HG03039 (cell line): ENCODE measurements around the gene KDM4C.
"Not testable (repeated sequence)": the region's sequence is repeated elsewhere in the genome, so short reads cannot be mapped to it uniquely, and the experiment has no call there.

ENCODE experiments used
- ATAC-seq: cut with Tn5 transposase; IDR thresholded peaks from one replicate; pipeline ENCODE4 v1.9.1; 2021; ENCODE audit warnings: mild to moderate bottlenecking, moderate library complexity; ENCODE audit not compliant: unreplicated experiment

Gene KDM4C

DNA sequence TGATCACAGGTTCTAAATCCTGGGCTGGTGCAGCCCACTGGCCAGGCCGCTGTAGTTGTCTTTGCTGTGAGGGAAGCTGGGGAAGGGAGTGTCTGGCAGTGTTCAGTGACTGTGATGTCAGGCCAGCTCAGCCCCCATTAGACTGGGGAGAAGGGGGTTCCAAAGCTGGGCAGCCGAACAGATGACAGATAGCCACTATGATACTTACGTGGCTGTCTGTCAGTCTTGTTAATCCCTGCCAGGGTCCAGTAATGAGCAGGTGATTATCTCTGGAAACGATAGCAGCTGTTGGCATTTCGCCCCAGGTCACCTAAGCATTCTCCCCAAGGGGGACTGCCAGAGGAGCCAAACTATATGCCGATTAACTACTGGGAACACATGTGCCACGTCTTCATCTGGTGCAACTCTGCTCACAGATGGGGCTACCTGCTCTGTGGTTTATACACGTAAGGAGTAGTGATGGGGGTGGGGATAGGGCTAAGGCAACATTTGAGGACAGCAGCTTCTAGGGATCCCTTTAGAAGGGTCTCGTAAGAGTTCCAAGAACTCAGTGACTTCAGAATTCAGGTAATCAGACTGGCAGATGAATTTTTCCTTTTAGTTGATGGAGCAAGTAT, 396.3 kb downstream of the KDM4C start:
- no peak for ATAC-seq

DNA sequence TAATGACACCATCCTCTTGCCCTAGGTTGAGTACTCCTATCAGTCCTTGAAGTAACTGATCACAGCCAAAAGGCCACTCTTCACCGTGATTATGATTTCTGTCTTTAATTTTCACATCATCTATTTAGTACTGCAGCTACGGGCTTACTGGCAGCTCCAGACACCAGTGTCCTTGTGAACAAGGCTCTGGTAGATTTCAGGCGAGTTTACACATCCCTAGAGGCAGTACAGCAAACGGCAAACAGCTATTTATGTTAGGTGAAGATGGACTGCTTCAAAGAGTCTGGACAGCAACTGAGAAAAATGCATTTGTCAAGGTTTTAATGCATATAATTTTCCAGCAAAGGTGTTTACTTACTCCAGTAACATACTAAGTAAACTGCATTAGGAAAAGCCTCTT, 396.9 kb downstream of the KDM4C start:
- ATAC-seq, result no peak

DNA sequence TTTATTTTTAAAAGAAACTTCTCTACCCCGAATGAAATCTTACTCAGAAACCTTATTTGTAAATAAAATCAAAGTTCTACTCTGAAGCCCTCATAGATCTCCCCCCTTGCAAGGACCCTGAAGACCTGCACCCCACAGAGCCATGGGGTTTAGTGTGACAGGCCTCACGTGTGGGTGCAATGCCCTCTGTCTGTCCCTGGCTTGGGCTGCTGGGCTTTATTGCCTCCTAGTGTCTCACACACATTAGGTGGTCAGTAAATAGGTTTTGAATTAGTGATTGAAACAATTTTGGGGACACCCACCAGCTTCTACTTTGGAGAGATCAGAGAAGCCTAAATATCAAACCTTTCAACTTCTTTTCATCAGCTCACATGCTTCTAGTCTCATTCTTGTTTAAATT, 403.7 kb downstream of the KDM4C start:
- ATAC-seq, result no peak

DNA sequence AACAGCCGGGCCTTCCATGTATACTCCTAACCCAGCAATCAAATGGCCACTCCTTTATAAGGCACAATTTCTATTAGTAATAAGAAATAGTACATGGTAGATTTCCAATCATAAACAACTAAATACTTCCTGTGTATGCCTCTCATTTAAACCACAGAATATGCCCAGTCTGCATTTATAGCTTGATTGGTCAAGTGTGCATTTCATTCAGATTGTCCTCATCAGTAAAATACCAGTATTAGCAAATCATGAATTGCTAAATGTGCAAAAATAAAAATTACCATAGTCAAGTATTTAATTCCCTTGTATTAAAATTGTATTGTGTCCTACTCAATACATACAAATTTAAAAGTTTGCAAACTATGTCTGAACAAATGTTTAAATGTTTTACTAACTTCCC, 406.2 kb downstream of the KDM4C start:
- no peak for ATAC-seq

DNA sequence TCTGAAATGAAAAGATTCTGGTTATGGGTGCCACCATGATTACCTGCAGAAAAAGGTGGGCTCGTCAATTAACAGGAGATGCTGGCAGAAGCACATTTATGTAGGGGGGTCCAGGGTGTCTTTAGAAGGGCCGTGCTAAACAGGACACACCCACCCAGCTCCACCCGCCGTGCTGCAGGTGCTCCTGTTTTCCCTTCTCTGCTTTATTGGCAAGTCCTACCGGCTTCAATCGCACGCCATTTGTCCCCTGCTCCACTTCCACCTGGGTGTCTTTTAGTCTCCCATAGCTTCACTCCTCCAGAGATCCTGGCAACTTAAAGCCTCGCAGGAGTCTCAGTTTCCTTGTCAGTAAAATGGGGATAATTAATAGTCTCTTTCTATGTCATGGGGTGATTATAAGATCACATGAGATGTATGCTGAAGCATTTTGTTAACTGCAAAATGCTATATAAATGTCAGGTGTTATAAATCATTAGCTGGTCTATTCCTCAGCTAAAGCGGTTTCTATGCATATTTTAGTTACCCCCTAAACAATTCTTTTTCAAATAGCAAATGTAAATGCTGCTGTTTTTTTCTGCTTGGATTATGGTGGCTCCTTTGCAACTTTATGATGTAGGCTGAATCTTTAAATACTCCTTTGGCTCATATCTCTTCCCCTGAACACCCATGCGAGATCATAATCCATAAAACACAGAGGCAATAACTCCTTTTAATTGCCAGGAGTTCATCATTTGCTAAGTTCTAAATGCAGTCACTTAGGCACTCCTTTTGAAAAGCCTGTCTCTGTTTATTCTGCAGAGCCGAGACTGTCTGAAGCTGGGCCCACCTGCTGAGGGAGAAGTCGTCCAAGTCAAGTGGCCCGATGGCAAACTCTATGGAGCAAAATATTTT, 406.9 kb downstream of the KDM4C start:
- no peak for ATAC-seq

DNA sequence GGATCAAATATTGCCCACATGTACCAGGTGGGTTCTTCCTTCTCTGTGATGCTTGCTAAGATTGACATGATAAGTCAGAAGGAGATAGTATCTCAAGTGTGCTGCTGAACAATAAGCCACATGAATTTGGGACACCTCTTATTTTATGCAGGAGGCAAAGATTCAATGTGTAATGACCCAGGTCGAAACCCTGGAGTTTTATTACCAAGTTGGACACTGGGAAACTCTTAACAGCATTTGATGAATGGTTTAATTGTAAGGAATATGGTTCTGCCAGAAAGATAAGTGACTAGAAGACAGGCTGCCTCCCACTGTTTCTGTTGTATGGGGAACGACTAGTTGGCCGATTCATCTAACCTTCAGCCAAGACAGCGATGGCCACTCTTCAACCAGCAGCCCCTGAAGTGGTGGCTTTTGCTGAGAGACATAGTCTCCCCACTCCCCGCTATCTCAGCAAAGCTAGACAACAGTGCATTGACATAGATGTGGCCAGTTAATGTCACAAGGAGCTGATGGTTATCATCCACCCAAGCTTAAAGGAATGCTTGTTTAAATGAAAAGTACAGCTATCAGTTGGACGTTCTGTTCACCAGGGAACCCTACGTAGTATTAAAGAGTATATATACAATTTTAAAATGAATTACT, 407.7 kb downstream of the KDM4C start:
- ATAC-seq, result no peak

DNA sequence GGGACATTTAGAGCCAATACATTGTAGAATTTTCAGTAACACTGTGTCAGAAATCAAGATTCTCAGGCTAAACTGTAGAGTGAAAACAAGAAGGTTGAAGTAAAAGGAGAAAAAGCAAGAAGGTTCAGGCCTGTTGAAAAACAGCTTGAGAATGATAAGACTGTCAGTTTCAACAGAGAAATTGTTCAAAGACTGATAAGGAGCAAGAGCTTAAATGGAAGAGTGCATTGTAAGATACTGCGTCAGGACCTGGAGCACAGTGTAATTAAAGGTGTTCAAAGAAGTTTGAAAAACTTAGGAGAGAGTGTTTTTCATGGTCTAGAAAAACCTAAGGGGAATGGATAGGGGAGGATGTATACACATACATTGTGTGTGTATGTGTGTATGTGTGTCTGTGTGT, 408.3 kb downstream of the KDM4C start:
- no peak for ATAC-seq

DNA sequence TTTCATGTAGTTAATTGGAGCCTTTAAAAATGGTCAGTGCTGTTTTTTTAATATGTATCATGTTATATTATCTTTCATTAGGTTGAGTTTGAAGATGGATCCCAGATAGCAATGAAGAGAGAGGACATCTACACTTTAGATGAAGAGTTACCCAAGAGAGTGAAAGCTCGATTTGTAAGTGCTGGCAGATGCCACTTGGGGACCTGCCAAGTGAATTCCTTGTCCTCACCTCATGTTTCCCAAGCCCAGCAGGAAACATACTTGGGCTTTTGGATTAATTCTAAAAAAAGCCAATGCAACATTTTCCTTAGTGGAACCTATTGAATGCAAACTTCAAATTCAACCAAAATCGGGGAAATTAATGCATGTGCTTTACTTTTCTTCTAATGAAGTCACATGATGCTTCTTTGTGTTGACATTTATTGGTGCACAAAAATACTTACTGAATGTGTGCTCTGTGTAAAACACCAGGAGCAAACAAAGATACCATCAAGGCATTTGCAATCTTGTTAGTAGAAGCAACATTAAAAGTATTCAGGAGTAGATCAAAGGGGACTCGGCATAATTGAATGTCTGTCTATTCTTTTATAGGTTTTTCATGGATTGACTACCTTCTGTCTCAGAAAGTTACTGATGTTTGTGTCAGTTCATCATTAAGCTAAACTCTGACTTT, 412.1 kb downstream of the KDM4C start:
- no peak for ATAC-seq

DNA sequence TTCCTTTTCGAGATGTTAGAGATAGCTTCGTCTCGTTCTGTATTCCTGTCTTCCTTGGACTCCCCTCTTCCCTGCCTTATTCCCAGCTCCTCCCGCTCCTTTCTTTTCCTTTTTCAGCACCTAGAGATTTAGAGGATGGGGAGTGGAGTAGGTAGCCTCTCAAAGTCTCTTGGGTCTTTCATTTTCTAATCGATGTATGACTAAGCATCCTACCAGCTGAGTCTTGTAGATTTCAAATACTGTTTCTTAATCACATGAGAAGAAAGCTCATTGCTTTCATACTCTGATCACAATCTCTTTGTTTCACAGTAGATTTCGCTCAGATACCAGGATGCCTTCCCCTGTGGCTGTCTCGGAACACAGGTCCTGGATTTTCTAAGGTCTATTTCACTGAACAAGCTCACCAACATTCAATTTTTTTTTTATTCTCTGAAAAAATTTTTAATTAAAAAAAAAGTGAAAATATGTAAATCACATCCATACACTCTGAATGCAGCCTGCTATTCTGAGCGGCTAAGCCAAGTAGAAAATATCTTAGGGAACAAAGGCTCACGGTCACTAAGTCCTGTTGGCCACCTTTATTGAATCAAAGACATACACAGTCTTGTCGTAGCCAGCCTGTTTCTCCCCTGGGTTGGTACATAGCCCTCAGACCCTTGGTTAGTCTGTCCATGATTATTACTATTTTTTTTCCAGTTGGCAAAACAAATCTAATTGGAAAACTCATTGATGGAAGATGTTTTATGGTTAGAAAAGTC, 413.8 kb downstream of the KDM4C start:
- ATAC-seq, result no peak

DNA sequence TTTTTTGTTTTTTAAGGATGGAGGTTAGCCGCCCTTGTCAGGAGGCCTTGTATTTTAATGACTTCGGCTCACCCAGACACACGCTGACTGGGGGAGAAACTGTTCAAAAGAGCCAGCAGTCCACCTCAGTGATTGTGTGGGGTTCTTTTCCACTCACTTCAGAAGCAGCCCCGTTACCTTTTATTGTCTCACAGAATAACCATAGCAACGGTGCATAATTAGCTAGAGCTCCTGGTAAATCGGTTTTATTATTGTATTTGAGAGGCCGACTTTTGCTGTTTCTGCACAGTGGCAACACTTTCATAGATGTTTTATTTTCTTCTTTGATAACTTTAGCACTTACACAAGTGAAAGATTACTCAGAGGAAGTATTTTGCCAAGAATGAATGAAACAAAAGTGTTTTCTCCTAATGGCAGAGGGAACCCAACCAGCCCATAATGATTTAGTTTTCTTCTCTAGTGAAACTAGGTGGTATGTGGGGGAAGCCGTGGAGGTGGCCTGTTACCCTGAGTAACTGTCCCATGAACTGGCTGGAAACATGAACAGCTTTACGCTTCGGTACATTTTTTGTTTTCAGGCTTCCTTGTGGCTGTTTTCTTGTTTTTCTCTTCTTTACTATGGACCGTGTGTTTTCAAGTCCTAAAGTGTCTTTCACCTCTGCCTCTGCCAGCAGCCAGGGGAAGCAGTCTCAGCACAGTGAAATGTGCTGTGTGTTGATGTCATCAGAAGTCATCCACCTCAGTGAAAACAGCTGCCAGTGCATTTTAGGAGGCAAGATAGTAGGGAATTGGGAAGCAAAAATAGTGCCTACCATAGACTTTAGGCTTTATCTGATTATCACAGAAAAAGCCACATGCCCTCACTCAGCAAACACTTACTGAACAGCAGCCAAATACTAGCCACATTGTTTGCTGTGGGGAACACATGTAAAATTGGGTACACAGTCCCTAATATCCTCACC, 414.7 kb downstream of the KDM4C start:
- ATAC-seq, result no peak

DNA sequence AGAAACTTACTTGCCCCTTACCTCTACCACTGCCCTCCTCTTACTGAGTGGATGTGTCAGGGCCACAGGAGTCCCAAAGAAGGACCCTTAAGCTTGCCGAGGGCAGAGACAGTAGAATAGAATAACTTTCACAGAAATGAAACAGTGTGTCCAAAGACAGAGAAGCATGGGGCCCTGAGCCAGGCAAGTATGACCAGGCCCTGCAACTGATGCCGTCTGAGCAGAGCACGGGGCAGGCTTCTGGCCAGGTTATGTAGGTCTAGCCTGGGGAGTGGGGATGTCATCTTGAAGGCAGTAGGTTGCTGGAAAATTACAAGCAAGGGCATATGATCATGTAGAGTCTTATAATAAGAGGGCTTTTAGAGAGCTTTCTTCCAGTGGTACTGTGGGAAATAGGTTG, 415.4 kb downstream of the KDM4C start:
- no peak for ATAC-seq

DNA sequence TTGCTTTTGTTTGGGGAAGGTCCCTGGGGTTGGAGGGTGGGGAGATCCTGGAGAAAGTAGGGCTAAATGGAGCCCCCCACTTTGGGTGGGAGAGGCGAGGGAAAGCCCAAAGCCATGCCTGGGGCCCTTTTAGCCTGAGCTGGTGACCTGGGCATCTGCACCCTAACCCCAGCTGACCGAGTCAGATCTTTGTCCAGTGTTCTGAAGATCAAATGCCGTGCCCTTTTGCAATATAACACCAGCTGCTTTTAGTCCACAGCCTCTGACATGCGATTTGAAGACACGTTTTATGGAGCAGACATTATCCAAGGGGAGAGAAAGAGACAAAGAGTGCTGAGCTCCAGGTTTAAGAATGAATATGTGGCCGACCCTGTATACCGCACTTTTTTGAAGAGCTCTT, 416.5 kb downstream of the KDM4C start:
- ATAC-seq, result no peak

DNA sequence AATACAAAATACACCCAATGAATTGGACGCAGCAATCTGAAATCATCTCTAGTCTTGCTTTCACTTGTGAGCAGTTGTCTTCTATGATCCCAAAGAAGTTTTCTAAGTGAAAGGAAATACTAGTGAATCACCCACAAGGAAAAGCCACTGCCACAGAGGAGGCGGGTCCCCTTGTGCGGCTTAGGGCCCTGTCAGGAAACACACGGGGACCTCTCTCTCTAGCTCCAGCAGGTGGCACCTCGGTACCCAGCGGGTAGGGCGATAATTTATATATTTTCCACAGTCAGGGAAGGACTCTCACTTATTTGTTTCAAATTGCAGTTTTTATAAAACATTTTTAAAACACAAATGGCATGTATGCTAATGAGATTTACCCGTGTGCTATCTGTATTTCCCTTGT, 417.1 kb downstream of the KDM4C start:
- ATAC-seq, result no peak

DNA sequence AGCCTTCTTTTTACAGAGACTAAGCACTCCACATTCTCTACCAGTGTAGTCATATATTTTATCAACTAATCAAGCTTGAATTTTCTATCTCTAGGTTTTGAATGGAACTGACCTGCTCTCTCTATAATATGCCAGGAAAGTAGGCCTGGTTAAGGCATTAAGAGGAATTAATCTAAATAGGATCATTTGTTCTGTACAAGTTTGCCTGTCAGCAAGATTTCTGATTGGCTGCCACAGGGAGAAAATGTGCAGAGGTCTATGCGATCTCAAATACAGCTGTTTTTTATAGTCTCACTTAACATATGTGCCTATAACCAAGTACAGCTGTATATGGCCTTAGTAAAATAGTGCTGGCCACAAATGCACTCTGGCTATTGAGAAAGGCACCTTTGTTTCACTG, 418.8 kb downstream of the KDM4C start:
- ATAC-seq, result no peak

DNA sequence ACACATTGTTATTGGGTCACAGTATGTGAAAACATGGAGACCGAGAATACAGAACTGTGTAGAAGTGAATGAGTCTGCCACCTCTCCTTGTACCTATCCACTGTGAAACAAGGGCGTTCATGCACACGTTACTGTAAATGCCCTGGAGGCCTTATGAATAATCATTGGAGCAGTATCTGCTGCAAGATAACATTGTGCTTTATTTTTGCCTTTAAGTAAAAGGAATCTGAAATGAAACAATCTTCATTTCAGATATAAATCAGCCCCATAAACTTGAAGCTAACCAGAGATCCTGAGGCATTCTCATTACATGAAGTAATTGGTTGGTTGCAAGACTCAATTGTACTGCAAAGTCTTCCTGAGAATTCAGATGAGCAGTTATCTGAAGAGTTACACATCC, 419.6 kb downstream of the KDM4C start:
- no peak for ATAC-seq

DNA sequence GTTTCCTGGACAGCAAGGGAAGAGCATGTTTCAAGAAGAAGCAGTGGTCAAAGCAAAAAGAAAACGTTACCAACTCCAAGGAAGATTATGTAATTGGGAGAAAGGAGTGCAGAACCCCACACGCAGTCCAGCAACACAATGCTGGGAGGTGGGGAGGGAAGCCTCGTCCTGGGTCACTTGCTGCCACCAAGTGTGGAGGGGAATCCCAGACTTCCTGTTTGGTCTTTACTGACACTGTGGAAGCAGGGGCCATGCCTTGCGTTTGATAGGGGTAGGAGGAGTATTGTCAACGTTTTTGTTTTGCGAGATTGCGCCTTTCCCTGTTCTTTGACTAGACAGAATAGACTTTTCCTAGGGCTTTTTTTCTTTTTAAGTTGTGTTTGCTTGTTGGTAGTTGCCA, 421.0 kb downstream of the KDM4C start:
- ATAC-seq, result no peak

DNA sequence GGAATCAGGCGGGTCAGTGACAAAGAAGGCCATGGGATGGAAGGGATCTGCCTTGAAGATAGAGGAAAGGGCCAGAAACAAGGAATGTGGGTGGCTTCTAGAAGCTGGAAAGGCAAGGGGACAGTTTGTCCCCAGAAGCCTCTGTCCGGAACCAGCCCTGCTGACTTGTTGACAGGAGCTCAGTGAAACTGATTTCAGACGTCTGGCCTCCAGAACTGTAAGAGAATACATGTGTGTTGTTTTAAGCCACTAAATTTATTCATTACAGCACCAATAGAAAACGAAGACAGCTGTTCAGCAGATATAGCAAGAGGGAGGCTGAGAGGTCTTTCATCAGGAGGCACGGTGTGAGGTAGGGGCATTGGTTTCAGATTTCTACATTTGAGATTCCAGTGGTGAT, 422.5 kb downstream of the KDM4C start:
- ATAC-seq, result no peak

DNA sequence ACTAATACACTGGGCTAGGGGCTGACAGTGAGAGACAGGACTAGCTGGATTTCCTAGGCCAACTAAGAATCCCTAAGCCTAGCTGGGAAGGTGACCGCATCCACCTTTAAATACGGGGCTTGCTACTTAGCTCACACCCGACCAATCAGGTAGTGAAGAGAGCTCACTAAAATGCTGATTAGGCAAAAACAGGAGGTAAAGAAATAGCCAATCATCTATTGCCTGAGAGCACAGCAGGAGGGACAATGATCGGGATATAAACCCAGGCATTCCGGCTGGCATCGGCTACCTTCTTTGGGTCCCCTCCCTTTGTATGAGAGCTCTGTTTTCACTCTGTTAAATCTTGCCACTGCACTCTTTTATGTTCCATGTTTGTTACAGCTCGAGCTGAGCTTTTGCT, 425.4 kb downstream of the KDM4C start:
- ATAC-seq, result not testable (repeated sequence)

DNA sequence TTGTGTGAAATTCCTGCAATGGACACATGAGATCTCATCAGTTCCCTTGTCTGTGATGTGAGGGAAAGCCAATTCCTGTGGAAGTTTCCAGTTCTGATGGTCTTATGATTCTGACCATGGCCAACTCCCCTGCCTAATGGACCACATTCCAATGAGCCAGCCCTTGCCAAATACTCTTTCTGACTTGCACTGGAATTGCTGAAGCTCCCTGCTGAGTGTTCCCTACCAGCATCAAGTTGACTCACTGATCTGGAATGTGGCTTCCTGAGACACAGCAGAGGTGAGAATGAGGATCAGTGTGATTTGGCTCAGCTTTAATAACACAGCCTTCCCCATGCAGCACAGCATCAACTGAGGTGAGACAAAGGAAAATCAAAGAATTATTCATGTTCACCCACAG, 427.8 kb downstream of the KDM4C start:
- ATAC-seq, result no peak

DNA sequence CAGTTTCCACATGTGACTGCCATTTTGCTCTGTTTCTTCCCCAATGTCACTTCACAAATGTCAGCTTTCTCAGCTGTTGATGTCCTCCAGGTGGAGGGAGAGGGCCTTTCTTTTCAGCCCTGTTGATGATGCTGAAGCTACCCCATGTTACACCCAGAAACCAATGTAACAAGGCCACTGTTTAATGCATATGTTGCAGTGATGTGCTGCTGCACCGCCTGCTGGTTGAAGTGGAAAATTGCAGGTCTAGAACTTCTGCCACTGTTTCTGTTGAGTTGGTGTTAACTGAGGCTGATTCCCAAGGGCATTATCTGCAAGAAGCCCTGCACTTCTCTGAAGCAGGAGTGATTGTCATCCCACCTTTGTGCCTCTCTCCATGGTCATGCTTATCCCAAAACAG, 428.4 kb downstream of the KDM4C start:
- ATAC-seq, result no peak
